Dendritic cell treated with granulocyte-macrophage colony-stimulating factor and Interleukin-4, amounts not matched to agents 40 ng/mL and 50 ng/mL, for 4 days (primary cell): ENCODE results near the gene TRAPPC5.
"Not testable (repeated sequence)": the region's sequence is repeated elsewhere in the genome, so short reads cannot be mapped to it uniquely, and the experiment has no call there.

Experiments
- H3K27ac Mint-ChIP-seq: one replicate; pipeline ENCODE4 v1.8.0; 2022; ENCODE audit warnings: mild to moderate bottlenecking, mixed read lengths
- H3K27me3 Mint-ChIP-seq: one replicate; pipeline ENCODE4 v1.8.0; 2022; ENCODE audit warnings: mild to moderate bottlenecking, mixed read lengths
- H3K36me3 Mint-ChIP-seq: one replicate; pipeline ENCODE4 v1.8.0; 2022; ENCODE audit warnings: low read depth, mixed read lengths
- H3K4me1 Mint-ChIP-seq: one replicate; pipeline ENCODE4 v1.8.0; 2022; ENCODE audit warnings: low read depth, mixed read lengths
- H3K4me3 Mint-ChIP-seq: one replicate; pipeline ENCODE4 v1.8.0; 2022; ENCODE audit warnings: mild to moderate bottlenecking, moderate library complexity, mixed read lengths
- H3K9me3 Mint-ChIP-seq: one replicate; pipeline ENCODE4 v1.8.0; 2022; ENCODE audit warnings: mixed read lengths
- intact Hi-C: fragments of 100-400 bp; cut with micrococcal nuclease; formaldehyde crosslinking; loops from one replicate; pipeline ENCODE4 v1.15.0; 2022

TRAPPC5 gene

DNA sequence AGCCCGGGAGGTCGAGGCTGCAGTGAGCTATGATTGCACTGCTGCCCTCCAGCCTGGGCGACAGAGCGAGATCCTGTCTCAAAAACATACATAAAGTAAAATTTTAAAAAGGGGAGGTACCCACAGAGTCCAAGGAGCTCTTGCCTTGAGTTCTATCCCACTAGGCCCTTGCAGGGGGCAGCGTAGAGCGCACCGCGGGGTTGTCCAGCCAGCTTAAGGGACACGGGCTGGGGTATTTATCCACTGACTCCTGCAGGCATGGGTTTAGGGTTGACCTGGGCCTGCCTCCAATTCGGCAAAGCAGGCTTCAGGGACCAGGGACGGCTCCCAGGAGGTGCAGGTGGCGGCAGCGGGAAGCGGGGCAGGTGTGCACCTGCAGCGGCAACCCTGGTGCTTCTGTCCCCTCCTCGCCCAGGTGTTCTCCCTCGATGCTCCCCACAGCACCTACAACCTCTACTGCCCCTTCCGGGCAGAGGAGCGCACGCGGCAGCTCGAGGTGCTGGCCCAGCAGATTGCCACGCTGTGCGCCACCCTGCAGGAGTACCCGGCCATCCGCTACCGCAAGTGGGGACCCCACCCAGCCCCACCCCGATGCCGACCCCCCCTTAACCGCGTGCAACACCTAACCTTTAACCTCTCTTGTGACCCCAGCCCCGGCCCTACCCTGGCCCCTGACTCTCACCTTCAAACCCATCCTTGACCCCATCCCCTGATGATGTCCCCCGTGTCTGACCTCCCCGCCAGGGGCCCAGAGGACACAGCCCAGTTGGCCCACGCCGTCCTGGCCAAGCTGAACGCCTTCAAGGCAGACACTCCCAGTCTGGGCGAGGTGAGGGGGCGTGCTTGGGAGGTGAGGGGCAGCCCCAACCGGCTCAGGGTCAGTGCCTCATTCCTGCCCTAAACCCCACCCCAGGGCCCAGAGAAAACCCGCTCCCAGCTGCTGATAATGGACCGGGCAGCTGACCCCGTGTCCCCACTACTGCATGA is 39.0 kb upstream of the TRAPPC5 start:
- Mint-ChIP-seq H3K36me3 (peaks cover 100% of the 10 kb centered on the region), H3K27ac (no peak overlapping the region), H3K9me3 (no peaks in the 10 kb centered on the region), H3K4me1 (peaks cover 89% of the 10 kb centered on the region), H3K27me3 (no peaks in the 10 kb centered on the region), H3K4me3 (no peak overlapping the region)
- intact Hi-C loops = loop anchor here (10.0 kb wide), 1 partner anchor 77 kb away; no protein-coding TSS in a partner anchor

DNA sequence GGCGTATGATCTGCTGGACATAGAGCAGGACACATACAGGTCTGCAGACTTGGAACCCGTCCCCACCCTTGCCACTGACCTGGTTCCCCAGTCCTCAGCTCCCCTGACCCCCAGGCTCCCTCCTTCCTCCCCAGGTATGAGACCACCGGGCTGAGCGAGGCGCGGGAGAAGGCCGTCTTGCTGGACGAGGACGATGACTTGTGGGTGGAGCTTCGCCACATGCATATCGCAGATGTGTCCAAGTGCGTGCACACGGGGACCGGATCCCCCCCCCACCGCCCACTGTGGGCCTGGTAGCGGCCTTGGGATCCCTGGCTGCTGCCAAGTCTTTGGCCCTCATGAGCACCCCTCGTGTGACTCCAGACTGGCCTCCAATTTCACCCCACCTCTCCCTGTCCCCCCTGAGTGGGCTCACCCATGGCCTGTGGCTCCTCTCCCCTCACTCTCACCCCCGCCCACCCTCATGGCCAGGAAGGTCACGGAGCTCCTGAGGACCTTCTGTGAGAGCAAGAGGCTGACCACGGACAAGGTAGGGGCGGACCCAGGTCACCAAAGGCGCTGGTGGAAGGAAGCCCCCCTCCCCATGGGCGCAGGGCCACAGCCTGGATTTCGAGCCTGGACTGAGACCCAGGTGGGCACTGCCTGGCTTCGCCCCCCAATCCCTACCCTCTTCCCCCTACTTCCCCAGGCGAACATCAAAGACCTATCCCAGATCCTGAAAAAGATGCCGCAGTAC is 38.2 kb upstream of the TRAPPC5 start:
- peaks cover 93% of the 10 kb centered on the region for H3K4me1 Mint-ChIP-seq
- no peaks in the 10 kb centered on the region for H3K27me3 Mint-ChIP-seq
- peaks cover 100% of the 10 kb centered on the region for H3K36me3 Mint-ChIP-seq
- H3K9me3 Mint-ChIP-seq = no peaks in the 10 kb centered on the region
- intact Hi-C loops = loop anchor here (10.0 kb wide), 1 partner anchor 78 kb away; no protein-coding TSS in a partner anchor
- no peak overlapping the region for H3K4me3 Mint-ChIP-seq
- peak overlapping the region; percentile 50 for H3K27ac Mint-ChIP-seq

GRCh38 chr19:7643031-7643415 is 37.6 kb upstream of the TRAPPC5 start:
- H3K9me3 Mint-ChIP-seq = no peaks in the 10 kb centered on the region
- peak overlapping the region; percentile 50 for H3K27ac Mint-ChIP-seq

DNA sequence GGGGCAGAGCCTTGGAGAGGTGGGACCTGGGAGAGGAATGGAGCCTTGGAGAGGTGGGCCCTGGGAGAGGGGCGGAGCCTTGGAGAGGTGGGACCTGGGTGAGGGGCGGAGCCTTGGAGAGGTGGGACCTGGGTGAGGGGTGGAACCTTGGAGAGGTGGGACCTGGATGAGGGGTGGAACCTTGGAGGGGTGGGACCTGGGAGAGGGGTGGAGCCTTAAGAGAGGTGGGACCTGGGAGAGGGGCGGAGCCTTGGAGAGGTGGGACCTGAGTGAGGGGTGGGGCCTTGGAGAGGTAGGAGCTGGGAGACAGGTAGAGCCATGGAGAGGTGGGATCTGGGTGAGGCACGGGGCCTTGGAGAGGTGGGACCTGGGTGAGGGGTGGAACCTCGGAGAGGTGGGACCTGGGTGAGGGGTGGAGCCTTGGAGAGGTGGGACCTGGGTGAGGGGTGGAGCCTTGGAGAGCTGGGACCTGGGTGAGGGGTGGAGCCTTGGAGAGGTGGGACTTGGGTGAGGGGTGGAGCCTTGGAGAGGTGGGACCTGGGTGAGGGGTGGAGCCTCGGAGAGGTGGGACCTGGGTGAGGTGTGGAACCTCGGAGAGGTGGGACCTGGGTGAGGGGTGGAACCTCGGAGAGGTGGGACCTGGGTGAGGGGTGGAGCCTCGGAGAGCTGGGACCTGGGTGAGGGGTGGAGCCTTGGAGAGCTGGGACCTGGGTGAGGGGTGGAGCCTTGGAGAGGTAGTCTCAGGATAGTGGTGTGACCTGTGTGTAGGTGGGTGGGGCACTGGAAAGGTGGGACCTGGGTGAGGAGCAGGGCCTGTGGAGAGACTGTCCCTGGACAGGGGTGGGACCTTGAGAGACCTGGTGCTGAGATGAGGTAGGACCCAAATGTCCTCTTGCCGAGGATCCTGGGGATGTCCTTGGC is 36.7 kb upstream of the TRAPPC5 start:
- H3K9me3 Mint-ChIP-seq, H3K27me3 Mint-ChIP-seq, H3K4me3 Mint-ChIP-seq: not testable (repeated sequence)
- Mint-ChIP-seq H3K27ac (peak overlapping the region; percentile 50), H3K4me1 (peaks cover 86% of the 10 kb centered on the region), H3K36me3 (peaks cover 94% of the 10 kb centered on the region)
- intact Hi-C loops = loop anchor here (10.0 kb wide), 1 partner anchor 79 kb away; no protein-coding TSS in a partner anchor

More at GRCh38 chr19:7643031-7643415, 37.6 kb upstream of the TRAPPC5 start:
- Mint-ChIP-seq H3K4me3 (no peak overlapping the region), H3K27me3 (no peaks in the 10 kb centered on the region), H3K36me3 (peaks cover 100% of the 10 kb centered on the region), H3K4me1 (peaks cover 93% of the 10 kb centered on the region)
- intact Hi-C loops = loop anchor here (10.0 kb wide), 1 partner anchor 78 kb away; no protein-coding TSS in a partner anchor

DNA sequence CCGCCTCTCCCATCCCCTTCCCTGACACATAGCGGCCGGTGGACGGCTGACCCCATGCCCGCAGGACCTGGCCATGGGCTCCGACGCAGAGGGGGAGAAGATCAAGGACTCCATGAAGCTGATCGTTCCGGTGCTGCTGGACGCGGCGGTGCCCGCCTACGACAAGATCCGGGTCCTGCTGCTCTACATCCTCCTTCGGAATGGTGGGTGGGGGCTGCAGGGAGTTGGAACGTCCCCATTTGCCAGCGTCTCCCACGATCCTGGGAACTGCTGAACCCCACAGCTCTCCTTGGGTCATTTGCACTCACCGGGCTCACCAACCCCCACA is 36.1 kb upstream of the TRAPPC5 start:
- Mint-ChIP-seq H3K4me3 (no peak overlapping the region), H3K27ac (no peak overlapping the region), H3K27me3 (no peaks in the 10 kb centered on the region), H3K4me1 (peaks cover 80% of the 10 kb centered on the region), H3K36me3 (peaks cover 88% of the 10 kb centered on the region), H3K9me3 (no peaks in the 10 kb centered on the region)
- intact Hi-C loops = loop anchor here (10.0 kb wide), 1 partner anchor 80 kb away; no protein-coding TSS in a partner anchor

GRCh38 chr19:7645163-7645562 is 35.5 kb upstream of the TRAPPC5 start:
- intact Hi-C loops = loop anchor here (10.0 kb wide), 1 partner anchor 80 kb away; no protein-coding TSS in a partner anchor

GRCh38 chr19:7645656-7646425 is 34.8 kb upstream of the TRAPPC5 start:
- Mint-ChIP-seq H3K27ac (peak overlapping the region; percentile 51), H3K9me3 (no peaks in the 10 kb centered on the region), H3K4me3 (peak overlapping the region; percentile 35), H3K27me3 (no peaks in the 10 kb centered on the region), H3K36me3 (peaks cover 75% of the 10 kb centered on the region), H3K4me1 (peaks cover 67% of the 10 kb centered on the region)
- intact Hi-C loops = loop anchor here (10.0 kb wide), 1 partner anchor 81 kb away; no protein-coding TSS in a partner anchor

More at GRCh38 chr19:7645163-7645562, 35.5 kb upstream of the TRAPPC5 start:
- Mint-ChIP-seq H3K27ac (peak overlapping the region; percentile 51), H3K36me3 (peaks cover 82% of the 10 kb centered on the region), H3K9me3 (no peaks in the 10 kb centered on the region), H3K4me3 (no peak overlapping the region), H3K27me3 (no peaks in the 10 kb centered on the region), H3K4me1 (peaks cover 73% of the 10 kb centered on the region)

GRCh38 chr19:7646426-7646700 is 34.3 kb upstream of the TRAPPC5 start:
- peaks cover 61% of the 10 kb centered on the region for H3K4me1 Mint-ChIP-seq
- no peak overlapping the region for H3K4me3 Mint-ChIP-seq
- H3K36me3 Mint-ChIP-seq = peaks cover 70% of the 10 kb centered on the region
- intact Hi-C loops = loop anchor here (10.0 kb wide), 1 partner anchor 82 kb away; no protein-coding TSS in a partner anchor
- H3K27me3 Mint-ChIP-seq = no peaks in the 10 kb centered on the region
- H3K27ac Mint-ChIP-seq = peak overlapping the region; percentile 51
- no peaks in the 10 kb centered on the region for H3K9me3 Mint-ChIP-seq

GRCh38 chr19:7647156-7647555 is 33.5 kb upstream of the TRAPPC5 start:
- peaks cover 62% of the 10 kb centered on the region for H3K36me3 Mint-ChIP-seq

GRCh38 chr19:7648265-7649014 is 32.2 kb upstream of the TRAPPC5 start:
- intact Hi-C loops = loop anchor here (10.0 kb wide), 1 partner anchor 84 kb away; no protein-coding TSS in a partner anchor
- no peaks in the 10 kb centered on the region for H3K27me3 Mint-ChIP-seq

More at GRCh38 chr19:7647156-7647555, 33.5 kb upstream of the TRAPPC5 start:
- Mint-ChIP-seq H3K9me3 (no peaks in the 10 kb centered on the region), H3K27ac (no peak overlapping the region), H3K27me3 (no peaks in the 10 kb centered on the region), H3K4me3 (no peak overlapping the region), H3K4me1 (peaks cover 54% of the 10 kb centered on the region)
- intact Hi-C loops = loop anchor here (10.0 kb wide), 1 partner anchor 82 kb away; no protein-coding TSS in a partner anchor

DNA sequence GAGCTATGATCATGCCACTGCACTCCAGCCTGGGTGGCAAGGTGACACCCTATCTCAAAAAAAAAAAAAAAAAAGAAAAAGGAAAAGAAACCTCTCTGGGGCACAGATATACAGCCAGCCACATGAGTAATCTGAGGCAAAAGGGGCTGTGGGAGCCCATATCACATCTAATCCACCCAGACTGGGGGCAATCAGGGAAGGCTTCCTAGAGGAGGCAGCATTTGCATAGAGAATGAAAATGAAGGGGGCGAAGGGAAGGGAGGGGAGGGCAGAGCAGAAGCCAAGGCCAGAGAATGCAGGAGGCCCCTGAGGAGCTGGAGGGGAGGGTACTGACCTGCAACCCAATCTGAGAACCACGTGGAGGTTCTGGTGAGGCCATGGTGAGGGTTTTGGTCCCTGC is 30.5 kb upstream of the TRAPPC5 start:
- Mint-ChIP-seq H3K27ac (no peak overlapping the region), H3K36me3 (peaks cover 32% of the 10 kb centered on the region), H3K9me3 (no peaks in the 10 kb centered on the region), H3K27me3 (no peaks in the 10 kb centered on the region), H3K4me3 (no peak overlapping the region), H3K4me1 (peaks cover 40% of the 10 kb centered on the region)
- intact Hi-C loops = no loop called here

More at GRCh38 chr19:7648265-7649014, 32.2 kb upstream of the TRAPPC5 start:
- Mint-ChIP-seq H3K9me3 (no peaks in the 10 kb centered on the region), H3K4me3 (no peak overlapping the region), H3K36me3 (peaks cover 49% of the 10 kb centered on the region), H3K4me1 (peaks cover 53% of the 10 kb centered on the region), H3K27ac (no peak overlapping the region)

DNA sequence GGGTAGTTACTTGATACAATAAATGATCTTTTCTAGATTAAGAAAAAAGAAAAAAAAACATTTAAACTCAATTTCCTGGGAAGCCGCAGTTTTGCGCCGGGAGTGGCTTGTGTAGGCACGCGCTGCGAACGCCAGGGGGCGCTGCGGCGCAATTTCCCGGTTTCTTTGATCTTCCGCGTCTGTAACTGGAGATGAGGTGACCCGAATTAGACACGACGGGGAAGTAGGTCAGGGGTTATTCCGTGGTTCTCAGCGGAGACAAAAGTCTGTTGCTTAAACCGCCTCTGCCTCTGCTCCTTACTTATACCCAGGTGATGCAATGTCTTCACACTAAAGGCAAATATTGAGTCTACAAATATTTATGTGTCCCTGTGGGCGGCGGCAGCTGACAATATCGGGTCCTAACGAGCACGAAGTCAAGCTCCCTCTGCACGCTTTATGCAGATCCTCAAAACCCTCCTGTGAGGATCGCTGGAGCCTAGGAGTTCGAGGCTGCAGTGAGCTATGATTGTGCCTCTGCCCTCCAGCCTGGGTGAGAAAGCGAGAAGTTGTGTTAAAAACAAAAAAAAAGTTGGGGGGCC is 28.5 kb upstream of the TRAPPC5 start:
- peaks cover 12% of the 10 kb centered on the region for H3K36me3 Mint-ChIP-seq
- H3K27ac Mint-ChIP-seq = peak overlapping the region; percentile 75
- peaks cover 2% of the 10 kb centered on the region for H3K27me3 Mint-ChIP-seq
- peak overlapping the region; percentile 55 for H3K4me3 Mint-ChIP-seq
- peaks cover 42% of the 10 kb centered on the region for H3K4me1 Mint-ChIP-seq
- H3K9me3 Mint-ChIP-seq = no peaks in the 10 kb centered on the region
- intact Hi-C loops = loop anchor here (1.0 kb wide), 1 partner anchor 28 kb away; the partner anchor contains the start of gene TRAPPC5
